ENCODE measurements around the gene CIZ1. TPM values are rescaled to one million over a fixed set of nuclear protein-coding genes. Genes with fewer than 3 reads are reported as not detected.

CIZ1 gene
- total RNA-seq, 1 donor from 2014 or later: 75.3 TPM

DNA sequence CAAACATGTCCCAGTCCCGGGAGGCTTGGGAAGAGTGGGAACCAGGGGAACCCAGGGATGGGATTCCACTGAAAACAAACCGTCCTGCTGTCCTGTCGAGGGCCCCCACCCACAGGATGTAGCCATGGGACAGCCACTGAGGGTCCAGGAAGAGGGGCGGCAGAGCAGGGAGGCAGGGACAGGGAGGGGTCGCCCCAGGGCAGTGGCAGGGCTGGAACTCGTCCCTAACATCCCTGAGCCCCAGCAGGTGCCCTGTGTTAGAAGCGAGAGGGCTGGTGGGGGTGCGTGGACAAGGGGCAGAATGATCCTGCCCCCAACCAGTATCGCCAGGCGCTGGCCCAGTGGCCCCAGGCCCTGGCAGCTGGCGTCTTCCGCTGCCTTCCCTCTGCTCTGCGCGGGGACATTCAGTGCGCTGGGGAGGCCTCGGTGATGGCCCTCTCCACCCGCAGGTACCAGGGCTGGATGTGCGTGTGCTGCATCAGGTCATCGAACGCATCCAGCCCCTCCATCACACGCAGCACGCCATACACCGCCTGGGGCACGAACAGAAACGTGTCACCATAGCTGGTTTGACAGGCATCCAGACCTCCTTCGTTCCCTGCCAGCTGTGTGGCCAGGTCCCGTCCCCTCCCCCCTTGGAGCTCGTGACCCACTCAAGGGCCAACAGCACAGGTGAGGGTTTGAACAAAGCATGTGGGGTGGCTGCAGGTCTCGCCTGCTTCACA, 70.5 kb downstream of the CIZ1 start:
- intact Hi-C loops (cut with DNase I): no loop called here
- no peak for ATAC-seq (ENCODE audit: poor library complexity)

DNA sequence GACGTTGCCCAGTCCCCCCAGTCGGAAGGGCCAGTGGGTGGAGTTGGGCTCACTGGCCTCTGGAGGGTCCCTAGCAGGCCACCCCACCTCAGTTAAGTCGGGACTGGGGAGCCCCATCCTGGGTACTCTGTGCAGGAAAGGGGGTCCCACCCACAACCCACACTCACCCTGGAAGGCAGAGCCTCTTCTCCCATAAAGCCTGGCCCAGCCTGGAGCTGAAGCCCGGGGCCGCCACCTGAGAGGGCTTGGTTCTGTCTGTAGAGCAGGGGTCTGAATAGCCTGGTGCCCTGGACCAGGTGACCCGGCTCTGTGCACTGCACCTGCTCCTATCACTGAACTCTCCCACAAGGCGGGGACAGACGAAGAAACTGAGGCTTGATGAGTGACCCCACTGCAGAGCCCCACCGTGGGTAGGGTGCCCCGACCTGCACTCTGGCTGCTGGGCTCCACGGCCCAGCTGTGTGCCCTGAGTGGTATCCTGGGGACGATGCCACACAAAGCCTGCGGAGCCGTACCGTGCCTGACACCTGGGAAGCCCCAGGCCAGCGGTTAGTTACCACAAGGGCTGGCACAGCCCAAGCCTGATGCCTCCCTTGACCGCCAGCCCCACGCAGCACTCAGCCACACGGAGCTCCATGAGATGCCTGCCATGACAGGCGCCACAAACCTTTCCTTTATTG, 71.2 kb downstream of the CIZ1 start:
- DNase-seq (peak; percentile 37), ATAC-seq (ENCODE audit: poor library complexity) (no peak)
- intact Hi-C loops (cut with DNase I): no loop called here

More for the DNA sequence above, 70.5 kb downstream of the CIZ1 start:
- peak; percentile 30 for DNase-seq

DNA sequence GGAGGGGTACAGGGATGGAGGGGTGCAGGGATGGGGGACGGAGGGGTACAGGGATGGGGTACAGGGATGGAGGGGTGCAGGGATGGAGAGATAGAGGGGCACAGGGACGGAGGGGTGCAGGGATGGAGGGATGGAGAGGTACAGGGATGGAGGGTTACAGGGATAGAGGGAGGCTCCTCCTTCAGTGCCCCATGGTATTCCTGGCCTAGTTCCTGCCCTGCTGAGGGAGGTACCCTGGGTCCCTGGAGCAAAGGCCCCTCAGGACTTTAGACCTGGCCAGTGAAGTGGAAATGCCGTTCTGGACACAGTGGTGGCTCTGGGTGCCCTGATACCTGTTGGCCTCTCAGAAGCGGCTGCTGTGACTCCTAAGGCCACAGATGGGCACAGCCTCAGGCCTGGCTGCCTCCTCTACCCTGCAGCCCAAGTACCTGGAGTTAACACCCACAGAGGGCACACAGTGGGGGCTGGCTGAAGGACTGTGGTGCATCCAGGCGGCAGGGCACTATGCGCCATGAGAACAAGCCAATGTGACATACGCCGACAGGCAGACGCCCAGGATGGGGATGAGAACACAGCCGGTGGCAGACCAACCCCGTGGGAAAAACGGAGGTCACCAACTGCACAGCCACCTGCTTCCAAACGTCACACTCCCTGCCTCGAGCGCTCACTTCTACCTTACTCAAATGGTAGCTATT, 72.3 kb downstream of the CIZ1 start:
- ATAC-seq (ENCODE audit: poor library complexity) (no peak), DNase-seq (peak; percentile 20)
- intact Hi-C loops (cut with DNase I): no loop called here

GRCh38 chr9:128118472-128118857, 72.9 kb downstream of the CIZ1 start:
- ATAC-seq (ENCODE audit: poor library complexity) (no peak), DNase-seq (no peak)
- intact Hi-C loops (cut with DNase I): no loop called here

DNA sequence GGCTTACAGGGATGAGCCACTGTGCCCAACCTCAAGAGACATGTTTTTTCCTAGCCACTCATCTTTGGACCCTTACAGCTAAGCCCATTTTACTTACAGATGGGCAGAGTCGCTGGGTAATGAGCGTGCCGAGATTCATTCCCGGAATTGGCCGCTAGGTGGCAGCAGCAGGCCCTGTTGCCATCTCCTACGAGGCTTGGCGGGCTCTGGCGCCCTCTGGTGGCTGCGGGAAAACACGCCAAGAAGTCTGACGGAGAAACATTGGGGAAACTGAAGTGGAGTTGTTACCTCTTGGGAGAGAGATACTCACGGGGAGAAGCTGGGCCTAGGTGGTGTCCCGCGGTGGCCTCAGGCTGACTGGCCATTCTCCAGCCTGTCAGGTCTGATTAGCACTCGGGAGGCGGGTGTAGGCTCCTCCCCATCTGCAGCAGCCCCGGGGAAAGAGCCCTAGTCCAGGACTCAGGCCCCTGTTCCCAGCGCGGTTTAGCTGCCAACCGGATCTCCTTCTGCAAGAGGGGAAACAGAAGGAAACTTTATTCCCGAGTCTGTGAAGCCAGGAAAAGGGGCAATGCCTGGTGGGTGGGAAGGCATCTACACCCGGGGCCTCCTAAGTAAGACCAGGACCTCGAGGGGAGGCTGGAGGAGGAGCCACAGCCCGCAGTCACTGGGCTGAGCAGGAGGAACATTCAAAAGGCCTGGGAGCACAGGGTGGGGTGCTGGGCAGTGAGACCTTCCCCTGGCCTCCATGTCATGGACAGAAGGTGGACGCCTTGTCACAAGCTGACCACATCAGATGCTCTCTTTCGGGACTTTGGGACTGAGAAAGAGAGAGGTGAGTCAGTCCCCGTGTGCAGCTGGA, 73.5 kb downstream of the CIZ1 start:
- intact Hi-C loops (cut with DNase I): no loop called here
- ATAC-seq (ENCODE audit: poor library complexity): peak; percentile 85
- DNase-seq: peak; percentile 96

DNA sequence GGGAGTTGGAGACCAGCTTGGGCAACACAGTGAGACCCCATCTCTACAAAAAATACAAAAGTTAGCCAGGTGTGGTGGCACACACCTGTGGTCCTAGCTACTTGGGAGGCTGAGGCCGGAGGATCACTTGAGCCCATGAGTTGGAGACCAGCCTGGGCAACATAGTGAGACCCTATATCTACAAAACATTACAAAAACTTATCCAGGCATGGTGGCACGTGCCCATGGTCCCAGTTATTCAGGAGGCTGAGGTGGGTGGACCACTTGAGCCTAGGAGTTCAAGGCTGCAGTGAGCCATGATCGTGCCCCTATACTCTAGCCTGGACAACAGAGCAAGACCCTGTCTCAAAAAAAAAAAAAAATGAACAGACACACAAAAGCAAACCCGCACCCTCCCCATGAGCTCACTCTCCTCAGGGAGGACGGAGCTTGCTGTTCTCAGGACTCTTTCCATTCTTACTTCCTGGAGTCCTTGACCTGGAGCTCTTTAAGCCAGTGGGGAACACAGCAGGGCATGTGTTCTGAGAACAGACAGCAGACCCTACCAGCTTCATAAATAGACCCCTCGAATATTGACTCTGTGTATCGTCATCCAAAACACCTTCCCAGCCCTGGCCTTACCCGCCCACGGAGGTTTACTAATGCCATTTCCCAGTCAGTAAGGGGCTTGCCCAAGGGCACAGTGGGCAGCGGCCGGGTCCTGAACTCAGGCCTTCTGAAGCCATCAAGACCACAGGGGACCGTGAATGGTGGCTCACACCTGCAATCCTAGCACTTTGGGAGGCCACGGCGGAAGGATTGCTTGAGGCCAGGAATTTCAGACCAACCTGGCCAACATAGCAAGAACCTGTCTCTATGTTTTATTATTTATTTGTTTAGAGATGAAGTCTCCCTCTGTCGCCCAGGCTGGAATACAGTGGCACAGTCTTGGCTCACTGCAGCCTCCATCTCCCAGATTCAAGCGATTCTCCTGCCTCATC, 75.0 kb downstream of the CIZ1 start:
- peak; percentile 27 for DNase-seq
- no peak for ATAC-seq (ENCODE audit: poor library complexity)
- intact Hi-C loops (cut with DNase I): no loop called here

Other genes starting within 250 kb of the CIZ1 start
- gene EEIG1, start 210.6 kb downstream of the CIZ1 start, total RNA-seq: 21.8 TPM
- 4.5 TPM for gene NAIF1, start 124.3 kb downstream of the CIZ1 start, total RNA-seq
- gene SLC25A25, start 123.3 kb downstream of the CIZ1 start, total RNA-seq: 5.0 TPM
- gene PTGES2, start 63.8 kb downstream of the CIZ1 start, total RNA-seq: 155 TPM
- gene LCN2, start 42.1 kb downstream of the CIZ1 start, total RNA-seq: not detected
- gene BBLN, start 31.3 kb downstream of the CIZ1 start, total RNA-seq: 31.3 TPM
- 7.0 TPM for gene DNM1, start 11.8 kb upstream of the CIZ1 start, total RNA-seq
- 77.7 TPM for gene GOLGA2, start 84.4 kb upstream of the CIZ1 start, total RNA-seq
- 16.3 TPM for gene SWI5, start 84.7 kb upstream of the CIZ1 start, total RNA-seq
- 35.5 TPM for gene TRUB2, start 130.9 kb upstream of the CIZ1 start, total RNA-seq
- 29.5 TPM for gene COQ4, start 131.3 kb upstream of the CIZ1 start, total RNA-seq
- gene SLC27A4, start 149.0 kb upstream of the CIZ1 start, total RNA-seq: 19.0 TPM
- gene URM1, start 179.8 kb upstream of the CIZ1 start, total RNA-seq: 56.9 TPM
- 7.2 TPM for gene CERCAM, start 229.3 kb upstream of the CIZ1 start, total RNA-seq